HepG2 (cell line): ENCODE data around the gene AARSD1. TPM values are rescaled to one million over a fixed set of nuclear protein-coding genes. Genes with fewer than 3 reads are reported as not detected.

Experiments
- CREBL2 ChIP-seq: sonication (generic); formaldehyde crosslinking; IDR thresholded peaks from 2 replicates; pipeline ENCODE4 v1.8.1; 2023; ENCODE audit warnings: missing genetic modification reagents, mild to moderate bottlenecking, borderline replicate concordance
- DNMT1 ChIP-seq: sonication (generic); formaldehyde crosslinking; IDR thresholded peaks from 2 replicates; pipeline ENCODE4 v1.5.1; 2020; ENCODE audit warnings: mild to moderate bottlenecking, missing genetic modification reagents
- ELF3 ChIP-seq: IDR thresholded peaks from 2 replicates; pipeline ENCODE4 v1.6.1; 2016; ENCODE audit warnings: missing genetic modification reagents, missing compliant biosample characterization
- FOXC1 ChIP-seq: sonication (generic); formaldehyde crosslinking; IDR thresholded peaks from 2 replicates; pipeline ENCODE4 v1.8.0; 2022; ENCODE audit warnings: mild to moderate bottlenecking, missing genetic modification reagents, borderline replicate concordance
- GABPA ChIP-seq, 2 experiments: IDR thresholded peaks; 2 replicates each; pipeline ENCODE4 v1.6.1; 2011 to 2016; ENCODE audit warnings: low read depth in 2 of 2, low read length in 1 of 2, missing biosample characterization in 1 of 2, missing genetic modification characterization in 1 of 2
- HIC2 ChIP-seq: sonication (generic); formaldehyde crosslinking; IDR thresholded peaks from 2 replicates; pipeline ENCODE4 v1.9.0; 2022; ENCODE audit warnings: low read depth, missing genetic modification reagents
- HMGA1 ChIP-seq: sonication (generic); formaldehyde crosslinking; conservative IDR thresholded peaks from 2 replicates; pipeline ENCODE4 v1.4.0; 2020; ENCODE audit warnings: missing genetic modification reagents
- HNRNPLL ChIP-seq: fragments of 200-400 bp; formaldehyde crosslinking; IDR thresholded peaks from 2 replicates; pipeline ENCODE4 v1.6.1; 2017; ENCODE audit warnings: mild to moderate bottlenecking, low read depth, low read length; ENCODE audit not compliant: poor library complexity, severe bottlenecking
- KLF11 ChIP-seq: IDR thresholded peaks from 2 replicates; pipeline ENCODE4 v1.6.1; 2016; ENCODE audit warnings: missing compliant biosample characterization
- MTF2 ChIP-seq: sonication (generic); formaldehyde crosslinking; IDR thresholded peaks from 2 replicates; pipeline ENCODE4 v1.5.0; 2020; ENCODE audit warnings: missing genetic modification reagents, borderline replicate concordance
- NR3C1 ChIP-seq: sonication (generic); formaldehyde crosslinking; IDR thresholded peaks from 2 replicates; pipeline ENCODE4 v1.4.0; 2020; ENCODE audit warnings: missing genetic modification reagents
- STAT5B ChIP-seq: sonication (generic); formaldehyde crosslinking; IDR thresholded peaks from 2 replicates; pipeline ENCODE4 v1.4.0; 2020; ENCODE audit warnings: missing genetic modification reagents
- TBX2 ChIP-seq: sonication (generic); formaldehyde crosslinking; IDR thresholded peaks from 2 replicates; pipeline ENCODE4 v1.5.0; 2020; ENCODE audit warnings: missing genetic modification reagents, mild to moderate bottlenecking, borderline replicate concordance
- WIZ ChIP-seq: sonication (generic); formaldehyde crosslinking; IDR thresholded peaks from 2 replicates; pipeline ENCODE4 v1.5.1; 2020; ENCODE audit warnings: mild to moderate bottlenecking, missing genetic modification reagents
- ZBTB3 ChIP-seq: sonication (generic); formaldehyde crosslinking; IDR thresholded peaks from 2 replicates; pipeline ENCODE4 v1.4.0; 2020; ENCODE audit warnings: low read depth, mild to moderate bottlenecking, moderate library complexity, missing genetic modification reagents, borderline replicate concordance
- ZC3H4 ChIP-seq: sonication (generic); formaldehyde crosslinking; IDR thresholded peaks from 2 replicates; pipeline ENCODE4 v1.4.0; 2020; ENCODE audit warnings: missing genetic modification reagents, borderline replicate concordance
- ZNF24 ChIP-seq: fragments of 450-650 bp; IDR thresholded peaks from 2 replicates; pipeline ENCODE4 v1.6.1; 2017; ENCODE audit warnings: antibody characterized with exemption, mild to moderate bottlenecking
- ZNF276 ChIP-seq: sonication (generic); formaldehyde crosslinking; IDR thresholded peaks from 2 replicates; pipeline ENCODE4 v1.4.0; 2020; ENCODE audit warnings: mild to moderate bottlenecking, low read depth, missing genetic modification reagents
- ZNF33B ChIP-seq: sonication (generic); formaldehyde crosslinking; IDR thresholded peaks from 2 replicates; pipeline ENCODE4 v1.5.1; 2020; ENCODE audit warnings: mild to moderate bottlenecking, missing genetic modification reagents
- ZNF546 ChIP-seq: sonication (generic); formaldehyde crosslinking; conservative IDR thresholded peaks from 2 replicates; pipeline ENCODE4 v1.8.1; 2023; ENCODE audit warnings: mild to moderate bottlenecking, missing genetic modification reagents
- ZNF547 ChIP-seq: sonication (generic); formaldehyde crosslinking; IDR thresholded peaks from 2 replicates; pipeline ENCODE4 v1.5.1; 2020; ENCODE audit warnings: mild to moderate bottlenecking, missing genetic modification reagents
- ZNF549 ChIP-seq: sonication (generic); formaldehyde crosslinking; IDR thresholded peaks from 2 replicates; pipeline ENCODE4 v1.5.0; 2020; ENCODE audit warnings: missing genetic modification reagents
- ZNF615 ChIP-seq: sonication (generic); formaldehyde crosslinking; IDR thresholded peaks from 2 replicates; pipeline ENCODE4 v1.5.0; 2020; ENCODE audit warnings: mild to moderate bottlenecking, missing genetic modification reagents, borderline replicate concordance
- ZNF720 ChIP-seq: sonication (generic); formaldehyde crosslinking; IDR thresholded peaks from 2 replicates; pipeline ENCODE4 v1.4.0; 2020; ENCODE audit warnings: missing genetic modification reagents
- ZNF724P ChIP-seq: sonication (generic); formaldehyde crosslinking; IDR thresholded peaks from 2 replicates; pipeline ENCODE4 v1.8.0; 2022; ENCODE audit warnings: missing genetic modification reagents, borderline replicate concordance
- ZSCAN29 ChIP-seq: sonication (generic); formaldehyde crosslinking; conservative IDR thresholded peaks from 2 replicates; pipeline ENCODE4 v1.4.0; 2020; ENCODE audit warnings: mild to moderate bottlenecking, missing genetic modification reagents
- ZSCAN31 ChIP-seq: sonication (generic); formaldehyde crosslinking; IDR thresholded peaks from 2 replicates; pipeline ENCODE4 v1.5.0; 2020; ENCODE audit warnings: low read depth, mild to moderate bottlenecking, missing genetic modification reagents
- polyA plus RNA-seq, 8 experiments: library from polyadenylated mRNA; depleted of rRNA in 3 of 8; stranded (reverse) in 7 of 8; unstranded in 1 of 8; fragments of >200 nt; fragmentation: Illumina TruSeq in 4 of 8; extraction: Trizol in 4 of 8; gene quantifications; 2 replicates each; pipeline versions ENCODE4 v1.2.1 to v1.2.3, GENCODE V29; 2011 to 2016; ENCODE audit warnings: low read depth in 4 of 8, missing spikeins in 1 of 8, mixed read lengths in 1 of 8; ENCODE audit not compliant: insufficient read depth in 1 of 8
- total RNA-seq, 5 experiments: library from RNA; depleted of rRNA; stranded (reverse); fragments of >200 nt; fragmentation: Illumina TruSeq; extraction: Trizol; gene quantifications; 2 replicates each; pipeline ENCODE4 v1.2.3, GENCODE V29; 2016; ENCODE audit warnings: low read depth in 1 of 5

The AARSD1 gene
- total and polyA plus RNA-seq, 2 of the 13 experiments (the other 11 are each of a cell fraction or from before 2014, with no cell fraction given), result 24.7 to 29.3 TPM

- peak; percentile 86; the same call in 1 of the 2 replicates for TF ChIP-seq WIZ (CRISPR knock-in tag)
- TF ChIP-seq FOXC1 (CRISPR knock-in tag), result peak; percentile 82
- TF ChIP-seq ZNF720 (CRISPR knock-in tag), result peak; percentile 79; the same call in 1 of the 2 replicates
- TF ChIP-seq HIC2 (CRISPR knock-in tag), result no peak
- peak; percentile 87 for TF ChIP-seq GABPA (IDR thresholded peaks at IDR 0.05; ENCODE audit: low read depth, low read length)
- peak; percentile 99 for TF ChIP-seq GABPA (CRISPR knock-in tag; IDR thresholded peaks at IDR 0.05; ENCODE audit: low read depth)
- TF ChIP-seq DNMT1, result peak; percentile 62; the same call in 1 of the 2 replicates
- peak; percentile 94 for TF ChIP-seq ZNF547 (CRISPR knock-in tag)
- peak; percentile 67 for TF ChIP-seq HNRNPLL
- TF ChIP-seq ELF3, result peak; percentile 99
- no peak; the same call in 1 of the 2 replicates for TF ChIP-seq ZC3H4 (CRISPR knock-in tag)
- TF ChIP-seq ZBTB3 (CRISPR knock-in tag), result peak; percentile 96
- TF ChIP-seq ZNF549 (CRISPR knock-in tag), result no peak
- peak; percentile 78 for TF ChIP-seq ZNF724P
- TF ChIP-seq ZSCAN31, result peak; percentile 98
- TF ChIP-seq CREBL2 (CRISPR knock-in tag), result no peak
- TF ChIP-seq KLF11 (CRISPR knock-in tag), result peak; percentile 95
- TF ChIP-seq TBX2 (CRISPR knock-in tag), result peak; percentile 95
- TF ChIP-seq ZNF33B, result 0 out of 2 replicates have a peak, but pooled peaks have one; percentile 28
- no peak for TF ChIP-seq ZNF615 (CRISPR knock-in tag)
- TF ChIP-seq MTF2 (CRISPR knock-in tag), result peak; percentile 72
- no peak; the same call in 1 of the 2 replicates for TF ChIP-seq STAT5B (CRISPR knock-in tag)
- peak; percentile 79 for TF ChIP-seq ZNF24
- TF ChIP-seq HMGA1 (CRISPR knock-in tag), result no peak
- no peak for TF ChIP-seq ZNF546
- peak; percentile 90; the same call in 1 of the 2 replicates for TF ChIP-seq ZNF276 (CRISPR knock-in tag)
- peak; percentile 99 for TF ChIP-seq ZSCAN29
- no peak for TF ChIP-seq NR3C1 (CRISPR knock-in tag)
These were observed 34.0 kb upstream of the AARSD1 start, which contains the start of gene RPL27 (continued) for GRCh38 chr17:42997984-42998938.
